Measurements from ENCODE around the gene UCP2.
"Not testable (repeated sequence)": the region's sequence is repeated elsewhere in the genome, so short reads cannot be mapped to it uniquely, and the experiment has no call there.

Gene UCP2

DNA sequence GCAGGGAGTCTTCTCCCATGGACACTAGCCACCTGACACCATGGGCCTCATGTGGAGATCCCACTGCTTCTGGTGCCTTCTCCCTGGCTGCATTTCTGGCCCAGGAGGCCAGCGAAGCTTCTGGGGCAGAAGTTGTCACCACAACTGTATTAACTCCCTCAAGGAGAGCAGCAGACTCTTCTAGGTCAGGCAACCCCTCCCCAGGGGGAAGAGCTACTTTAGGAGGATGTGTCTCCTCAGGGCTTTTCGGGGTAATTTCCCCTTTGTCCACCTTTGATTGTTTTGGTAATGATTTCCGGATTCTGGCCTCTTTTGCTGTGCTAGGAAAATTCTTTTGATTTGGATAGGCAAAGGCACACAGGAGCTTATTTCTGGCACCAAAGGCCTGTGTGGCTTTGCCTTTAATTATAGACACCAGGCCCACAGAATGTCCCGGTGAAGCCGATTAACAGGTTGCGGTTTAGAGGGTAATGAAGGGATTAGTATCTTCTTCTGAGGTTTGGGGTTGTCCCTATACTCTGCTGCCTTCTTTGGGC is 8.9 kb upstream of the UCP2 start:
- DNase-seq (ENCODE audit: low spot score), result no peak

DNA sequence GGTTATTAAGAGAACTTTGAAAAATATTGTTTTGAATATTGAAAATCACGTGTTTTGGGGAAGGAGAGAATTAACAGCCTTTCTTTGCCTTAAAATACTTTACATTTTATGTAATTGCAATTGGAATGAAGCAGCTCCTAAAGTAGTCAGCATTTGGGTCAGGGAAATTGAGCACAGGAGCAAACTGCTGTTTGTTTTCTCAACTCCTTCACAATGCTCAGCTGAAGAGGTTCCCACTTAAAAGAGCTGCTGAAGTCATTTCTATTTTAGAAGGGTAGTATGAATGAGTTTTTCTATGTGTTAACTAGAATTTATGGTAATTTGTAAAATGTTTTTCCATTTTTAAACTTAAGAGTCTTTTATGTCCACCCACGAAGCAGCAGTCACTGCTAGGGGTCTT is 8.1 kb upstream of the UCP2 start:
- DNase-seq (ENCODE audit: low spot score), result no peak

DNA sequence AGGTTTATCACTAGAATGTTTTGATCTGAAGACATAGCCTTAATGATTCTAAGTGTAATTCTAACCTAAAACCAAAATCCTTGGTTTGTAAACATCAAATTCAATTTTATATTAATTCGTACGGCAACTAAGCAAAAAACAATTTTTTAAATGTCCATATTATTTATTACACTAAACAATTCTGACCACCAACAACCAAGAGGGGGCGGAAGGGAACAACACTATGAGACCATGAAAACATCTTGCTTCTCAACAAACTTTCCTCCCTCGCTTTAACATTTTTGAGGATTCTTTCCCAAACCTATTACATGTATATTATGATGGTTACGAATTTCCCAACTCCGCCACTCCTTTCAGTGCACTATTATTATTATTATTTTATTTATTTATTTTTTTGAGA is 6.5 kb upstream of the UCP2 start:
- no peak for DNase-seq (ENCODE audit: low spot score)

DNA sequence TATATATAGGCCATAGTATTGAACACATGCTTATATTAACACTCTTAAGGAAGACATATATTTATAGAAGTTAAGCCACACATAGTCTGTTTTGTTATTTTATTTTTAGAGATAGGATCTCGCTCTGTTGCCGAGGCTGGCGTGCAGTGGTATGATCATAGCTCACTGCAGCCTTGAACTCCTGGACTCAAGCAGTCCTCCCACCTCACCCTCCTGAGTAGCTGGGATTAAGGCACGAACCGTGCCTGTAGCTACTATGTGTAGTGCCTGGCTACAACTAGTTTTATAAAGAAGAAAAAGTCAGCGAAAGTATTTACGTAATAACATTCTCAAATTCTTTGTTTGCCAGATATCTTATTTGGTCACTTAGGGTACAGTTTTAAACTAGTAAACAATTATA is 5.6 kb upstream of the UCP2 start:
- DNase-seq (ENCODE audit: low spot score), result no peak

- not testable (repeated sequence) for DNase-seq (ENCODE audit: low spot score)
These were observed 3.0 kb upstream of the UCP2 start for GRCh38 chr11:73985661-73986060.

DNA sequence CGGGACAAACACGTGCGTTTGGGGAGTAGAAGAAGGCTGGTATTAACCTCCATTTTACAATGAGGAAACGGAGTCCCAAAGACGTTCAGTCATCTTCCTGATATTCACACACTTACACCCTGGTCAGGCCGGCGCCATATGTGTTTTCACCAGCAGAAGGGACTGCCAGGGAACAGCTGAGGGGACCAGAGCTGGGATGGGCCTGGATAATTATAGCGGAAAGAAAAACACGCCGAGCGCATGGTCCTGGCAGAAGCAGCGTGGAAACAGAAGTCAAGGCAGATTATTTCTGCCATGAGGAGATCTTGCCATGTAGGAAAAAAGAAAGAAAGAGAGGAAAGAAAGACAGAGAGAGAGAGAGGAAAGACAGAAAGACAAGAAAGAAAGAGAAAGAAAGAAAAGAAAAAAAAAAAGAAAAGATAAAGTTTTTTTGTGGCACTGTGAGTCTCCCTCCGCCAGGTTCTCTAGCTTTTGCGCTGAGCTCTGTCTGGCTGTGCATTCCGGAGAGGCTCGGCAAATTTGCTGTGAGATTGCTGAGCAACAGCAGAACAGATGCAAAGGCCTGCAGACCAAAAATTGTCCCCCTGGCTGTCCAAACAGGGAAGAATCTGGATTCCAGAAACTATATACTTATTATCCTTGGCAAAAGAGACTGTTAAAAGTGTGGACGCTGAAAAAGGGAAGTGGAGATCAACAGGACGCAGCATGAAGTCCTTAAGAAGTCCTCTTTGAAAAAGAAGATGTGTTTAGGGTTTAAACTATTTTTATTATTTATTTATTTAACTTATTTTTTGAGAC is 1.3 kb upstream of the UCP2 start:
- DNase-seq (ENCODE audit: low spot score), result no peak

GRCh38 chr11:73982990-73983740 is 522 bp upstream of the UCP2 start:
- DNase-seq (ENCODE audit: low spot score), result peak; percentile 72

- DNase-seq (ENCODE audit: low spot score), result no peak
These were observed 1.4 kb downstream of the UCP2 start for GRCh38 chr11:73981051-73981805.

DNA sequence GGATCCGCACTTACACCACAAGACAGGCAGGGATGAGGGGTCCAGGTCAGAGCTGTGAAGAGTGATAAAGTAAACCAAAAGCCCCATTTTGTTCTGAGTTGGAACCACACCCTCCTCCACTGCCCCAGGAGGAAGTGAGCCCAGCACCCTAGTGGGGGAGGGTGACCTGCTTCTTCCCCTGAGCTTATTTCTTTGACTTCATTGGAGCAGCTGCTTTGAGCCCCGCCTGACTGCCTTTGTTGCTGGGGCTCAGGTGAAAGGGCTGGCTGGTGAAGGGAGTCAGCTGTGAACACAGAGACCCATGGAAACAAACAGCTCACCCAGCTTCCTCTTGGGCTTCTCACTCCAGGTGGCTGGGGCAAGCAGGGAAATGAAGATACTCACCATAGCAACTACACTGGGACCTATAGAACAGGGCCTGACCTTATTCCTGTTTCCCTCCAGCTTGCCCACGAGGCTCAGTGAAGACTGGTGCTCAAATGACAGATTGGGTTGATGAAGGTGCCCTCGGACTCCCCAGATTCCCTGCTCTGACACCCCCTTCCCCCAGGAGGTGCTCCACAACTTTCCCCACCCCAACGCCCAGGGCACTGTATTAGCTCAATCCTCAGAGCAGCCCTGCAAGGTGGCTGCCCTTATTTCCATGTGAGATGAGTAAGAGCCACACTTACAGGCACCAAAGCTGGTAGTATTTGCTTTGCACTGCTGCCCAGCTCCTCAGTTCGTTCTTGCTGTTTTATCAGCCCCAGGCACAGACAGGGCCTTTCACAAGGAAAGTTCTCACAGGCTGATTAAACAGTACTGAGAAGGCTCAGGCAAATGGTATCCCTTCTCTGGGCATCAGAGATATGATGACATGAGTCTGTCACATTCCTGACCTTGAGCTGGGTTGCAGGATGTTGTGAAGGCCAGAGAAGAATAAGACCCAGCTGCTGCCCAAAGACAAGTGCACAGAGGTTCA is 2.4 kb downstream of the UCP2 start:
- DNase-seq (ENCODE audit: low spot score), result no peak

DNA sequence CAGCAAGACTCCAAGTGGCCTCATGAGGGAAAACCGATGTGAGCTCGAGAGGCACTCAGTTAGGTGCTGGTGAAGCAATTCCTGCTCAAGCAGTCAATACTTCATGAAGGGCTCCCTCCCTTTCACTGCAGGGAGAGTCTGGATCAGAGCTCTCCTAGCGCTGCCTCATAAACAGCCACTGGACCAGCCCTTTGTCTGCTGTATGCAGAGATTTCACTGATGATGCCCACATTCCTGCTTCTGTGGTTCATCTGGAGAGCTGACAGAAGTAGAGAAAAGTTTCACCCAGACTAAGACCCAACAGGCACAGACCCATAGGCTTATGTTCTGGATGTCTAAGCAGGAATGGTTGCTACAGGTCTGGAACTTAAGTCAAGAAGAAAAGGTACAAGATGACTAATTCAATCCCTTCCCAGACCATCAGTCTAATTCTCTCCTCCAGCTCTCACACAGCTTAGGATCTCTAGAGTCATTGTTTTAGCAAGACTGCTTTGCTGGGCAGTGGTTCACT is 4.0 kb downstream of the UCP2 start:
- DNase-seq (ENCODE audit: low spot score), result no peak

GRCh38 chr11:73977856-73978519 is 4.7 kb downstream of the UCP2 start:
- no peak for DNase-seq (ENCODE audit: low spot score)

DNA sequence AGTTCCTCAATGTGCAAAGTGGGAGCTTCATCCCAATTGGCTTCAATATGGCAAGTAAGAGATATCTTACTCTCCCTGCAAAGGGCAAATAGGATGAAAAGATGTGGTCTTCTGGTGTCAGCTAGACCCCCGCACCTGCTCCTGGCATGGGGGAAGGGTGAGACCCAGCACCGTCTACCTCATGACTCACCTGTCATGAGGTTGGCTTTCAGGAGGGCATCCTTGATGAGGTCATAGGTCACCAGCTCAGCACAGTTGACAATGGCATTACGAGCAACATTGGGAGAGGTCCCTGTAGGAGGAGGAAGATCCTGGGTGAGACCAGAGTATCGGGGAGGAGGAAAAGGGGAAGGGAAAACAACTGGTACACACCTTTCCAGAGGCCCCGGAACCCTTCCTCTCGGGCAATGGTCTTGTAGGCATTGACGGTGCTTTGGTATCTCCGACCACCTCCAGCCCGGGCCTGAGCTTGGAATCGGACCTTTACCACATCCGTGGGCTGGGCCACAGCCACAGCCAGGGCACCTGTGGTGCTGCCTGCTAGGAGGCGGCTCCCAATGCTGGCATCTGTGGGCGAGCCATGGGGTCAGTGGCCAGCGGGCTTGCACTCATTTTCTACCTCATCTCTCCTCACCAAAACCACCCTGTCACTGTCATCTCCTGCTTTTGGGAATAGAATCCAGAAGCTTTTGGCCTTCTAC is 6.0 kb downstream of the UCP2 start:
- DNase-seq (ENCODE audit: low spot score), result no peak

DNA sequence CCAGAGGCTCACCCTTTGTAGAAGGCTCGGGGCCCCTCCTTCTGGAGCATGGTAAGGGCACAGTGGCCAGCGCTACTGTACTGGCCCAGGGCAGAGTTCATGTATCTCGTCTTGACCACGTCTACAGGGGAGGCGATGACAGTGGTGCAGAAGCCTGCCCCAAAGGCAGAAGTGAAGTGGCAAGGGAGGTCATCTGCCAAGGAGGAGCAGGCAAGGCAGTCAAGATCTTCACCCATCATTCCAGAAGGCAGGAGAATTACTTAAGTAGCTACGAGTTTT is 7.2 kb downstream of the UCP2 start:
- no peak for DNase-seq (ENCODE audit: low spot score)

- DNase-seq (ENCODE audit: low spot score), result no peak
These were observed 7.8 kb downstream of the UCP2 start for GRCh38 chr11:73974604-73975478.

DNA sequence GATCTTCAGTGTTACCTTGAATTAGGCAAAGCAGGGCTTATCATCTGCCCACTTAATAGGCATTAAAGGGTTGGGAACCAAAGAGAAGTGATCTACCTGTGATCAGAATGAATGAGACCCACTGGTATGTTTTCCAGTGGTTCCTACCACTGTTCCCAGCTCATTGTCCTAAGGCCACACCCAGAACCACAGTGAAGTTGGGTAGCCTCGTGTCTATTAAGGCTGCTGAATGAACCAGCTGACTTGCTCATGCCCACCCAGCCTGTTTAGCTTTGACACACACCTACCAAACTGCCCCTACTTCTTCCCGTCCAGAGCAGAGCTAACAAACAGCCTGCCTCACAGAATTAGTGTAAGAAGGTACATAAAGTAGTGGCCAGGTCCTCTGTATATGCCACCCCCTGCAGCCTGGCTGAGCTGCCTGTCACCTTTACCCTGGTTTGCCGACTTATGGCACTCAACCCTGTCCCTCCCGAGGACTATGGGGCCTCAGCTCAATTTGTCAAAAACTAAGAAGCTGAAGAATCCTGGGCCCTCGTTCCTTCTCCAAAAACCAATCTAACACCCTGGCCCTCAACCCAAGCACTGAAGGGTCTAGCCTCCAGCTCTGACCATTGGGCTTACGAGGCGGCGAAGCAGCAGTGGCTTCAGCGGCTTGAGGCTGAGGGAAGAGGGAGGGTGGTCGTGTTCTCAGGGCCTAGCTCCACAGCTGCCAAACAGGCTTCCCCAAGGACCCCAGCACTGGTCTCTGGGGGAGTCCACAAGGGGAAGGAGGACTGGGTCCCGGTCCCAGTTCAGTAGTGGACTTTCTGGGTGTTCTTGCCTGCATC is 9.8 kb downstream of the UCP2 start:
- no peak for DNase-seq (ENCODE audit: low spot score)

DNA sequence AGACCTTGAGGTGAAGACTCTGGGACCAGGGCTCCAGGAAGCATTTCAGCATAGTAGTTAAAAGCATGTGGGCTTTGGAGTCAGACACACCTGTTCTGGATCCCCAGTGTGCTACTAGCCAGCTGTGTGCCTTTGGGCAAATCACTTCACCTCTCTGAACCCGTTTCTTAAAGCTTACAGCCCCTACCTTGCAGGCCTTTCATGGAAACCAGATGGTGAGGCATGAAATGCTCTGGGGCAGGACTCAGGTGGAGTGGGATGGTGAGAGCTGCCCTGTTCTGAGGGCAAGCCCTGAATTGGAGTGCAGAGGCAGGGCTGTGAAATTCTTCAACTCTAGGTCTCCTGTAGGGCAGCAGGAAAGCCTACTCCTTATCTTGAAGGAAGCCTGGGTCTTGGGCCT is 10.5 kb downstream of the UCP2 start:
- DNase-seq (ENCODE audit: low spot score), result no peak

- DNase-seq (ENCODE audit: low spot score), result no peak
These were observed 11.4 kb downstream of the UCP2 start for GRCh38 chr11:73971175-73971719.
